ENCODE measurements around the gene NALCN. TPM values are rescaled to one million over a fixed set of nuclear protein-coding genes. Genes with fewer than 3 reads are reported as not detected.

The NALCN gene
- total RNA-seq, 1 donor from 2014 or later = 1.1 TPM

DNA sequence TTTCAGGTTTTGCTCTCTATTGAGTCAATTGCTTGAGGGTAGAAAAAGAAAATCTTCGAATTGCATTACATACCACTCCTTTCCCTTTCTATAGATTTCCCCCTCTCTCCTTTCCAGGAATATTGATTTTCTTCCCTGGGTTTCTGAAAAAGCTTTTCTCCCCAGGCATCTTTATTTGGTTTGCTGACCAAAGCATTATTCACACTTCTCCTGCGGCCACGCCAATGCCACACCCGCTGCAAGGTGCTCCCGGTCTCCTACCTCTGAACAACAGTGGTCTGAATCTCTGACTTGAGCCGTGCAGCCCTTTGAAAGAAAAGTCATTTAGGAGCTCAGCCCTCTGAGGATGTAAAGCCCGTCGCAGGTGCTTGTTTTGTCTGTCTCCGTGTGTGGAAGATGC lies 390.8 kb downstream of the NALCN start:
- H3K36me3 ChIP-seq (ENCODE audit: insufficient read depth, low read length) = no peaks in the 10 kb centered on the region
- H2AFZ ChIP-seq (ENCODE audit: low read depth, low read length) = no peak overlapping the region
- Mint-ChIP-seq H3K9me3 (ENCODE audit: unreplicated experiment) (no peaks in the 10 kb centered on the region), H3K27ac (ENCODE audit: unreplicated experiment) (no peak overlapping the region), H3K36me3 (ENCODE audit: low read depth, unreplicated experiment) (no peaks in the 10 kb centered on the region), H3K4me1 (ENCODE audit: low read depth, unreplicated experiment) (no peaks in the 10 kb centered on the region), H3K27me3 (ENCODE audit: low read depth, unreplicated experiment) (no peaks in the 10 kb centered on the region), H3K4me3 (ENCODE audit: unreplicated experiment) (no peak overlapping the region)
- no peaks in the 10 kb centered on the region for H3K4me1 ChIP-seq (ENCODE audit: insufficient read depth, low read length)
- no peaks in the 10 kb centered on the region for H4K20me1 ChIP-seq (ENCODE audit: insufficient read depth, low read length)
- H3K27ac ChIP-seq (ENCODE audit: low read depth, low read length) = no peak overlapping the region
- H3K27me3 ChIP-seq (ENCODE audit: insufficient read depth, low read length) = no peaks in the 10 kb centered on the region
- DNase-seq (ENCODE audit: low read depth) (no peak), FAIRE-seq (no peak)
- no peaks in the 10 kb centered on the region for H3K79me2 ChIP-seq (ENCODE audit: insufficient read depth, low read length)
- H3K9me3 ChIP-seq (ENCODE audit: insufficient read depth, low read depth, low read length) = no peaks in the 10 kb centered on the region
- no peak overlapping the region for H3K4me3 ChIP-seq (ENCODE audit: insufficient read depth, low read depth, low read length)
- no peak overlapping the region for H3K4me2 ChIP-seq (ENCODE audit: low read length)
- H3K9ac ChIP-seq (ENCODE audit: low read length) = no peak overlapping the region
- TF ChIP-seq, protein P1, sequence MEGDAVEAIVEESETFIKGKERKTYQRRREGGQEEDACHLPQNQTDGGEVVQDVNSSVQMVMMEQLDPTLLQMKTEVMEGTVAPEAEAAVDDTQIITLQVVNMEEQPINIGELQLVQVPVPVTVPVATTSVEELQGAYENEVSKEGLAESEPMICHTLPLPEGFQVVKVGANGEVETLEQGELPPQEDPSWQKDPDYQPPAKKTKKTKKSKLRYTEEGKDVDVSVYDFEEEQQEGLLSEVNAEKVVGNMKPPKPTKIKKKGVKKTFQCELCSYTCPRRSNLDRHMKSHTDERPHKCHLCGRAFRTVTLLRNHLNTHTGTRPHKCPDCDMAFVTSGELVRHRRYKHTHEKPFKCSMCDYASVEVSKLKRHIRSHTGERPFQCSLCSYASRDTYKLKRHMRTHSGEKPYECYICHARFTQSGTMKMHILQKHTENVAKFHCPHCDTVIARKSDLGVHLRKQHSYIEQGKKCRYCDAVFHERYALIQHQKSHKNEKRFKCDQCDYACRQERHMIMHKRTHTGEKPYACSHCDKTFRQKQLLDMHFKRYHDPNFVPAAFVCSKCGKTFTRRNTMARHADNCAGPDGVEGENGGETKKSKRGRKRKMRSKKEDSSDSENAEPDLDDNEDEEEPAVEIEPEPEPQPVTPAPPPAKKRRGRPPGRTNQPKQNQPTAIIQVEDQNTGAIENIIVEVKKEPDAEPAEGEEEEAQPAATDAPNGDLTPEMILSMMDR (IDR thresholded peaks at IDR 0.05; ENCODE audit: insufficient read depth, low read depth, low read length) = no peak
- no peak for TF ChIP-seq EZH2 (IDR thresholded peaks at IDR 0.05; ENCODE audit: insufficient read depth, low read length)

DNA sequence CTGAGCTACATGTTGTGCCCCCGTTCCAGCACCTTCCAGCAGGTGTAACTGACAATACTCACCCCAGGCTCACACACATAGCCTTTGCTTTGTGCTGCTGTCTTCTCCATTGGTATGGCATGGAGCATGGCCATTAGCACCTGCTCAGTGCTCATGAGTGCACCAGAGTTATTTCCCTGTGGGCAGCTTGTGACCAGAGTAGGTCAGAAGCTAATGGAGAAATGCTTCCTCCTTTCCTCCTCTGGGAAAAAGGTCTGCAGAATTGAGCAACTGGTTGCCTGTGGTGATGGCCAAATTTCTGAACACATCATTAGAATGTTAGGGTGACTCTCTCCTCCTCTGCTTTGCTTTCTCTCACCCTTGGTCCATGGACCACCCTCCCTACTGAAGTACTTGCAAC lies 397.2 kb downstream of the NALCN start:
- no peak overlapping the region for H3K27ac Mint-ChIP-seq (ENCODE audit: unreplicated experiment)
- Histone ChIP-seq H3K4me3 (ENCODE audit: insufficient read depth, low read depth, low read length) (no peak overlapping the region), H3K4me1 (ENCODE audit: insufficient read depth, low read length) (peaks cover 12% of the 10 kb centered on the region), H3K9me3 (ENCODE audit: insufficient read depth, low read depth, low read length) (no peaks in the 10 kb centered on the region), H3K27ac (ENCODE audit: low read depth, low read length) (peak overlapping the region; percentile 29), H3K4me2 (ENCODE audit: low read length) (peak overlapping the region; percentile 59), H3K36me3 (ENCODE audit: insufficient read depth, low read length) (no peaks in the 10 kb centered on the region), H3K9ac (ENCODE audit: low read length) (no peak overlapping the region), H4K20me1 (ENCODE audit: insufficient read depth, low read length) (no peaks in the 10 kb centered on the region), H3K27me3 (ENCODE audit: insufficient read depth, low read length) (no peaks in the 10 kb centered on the region), H2AFZ (ENCODE audit: low read depth, low read length) (no peak overlapping the region), H3K79me2 (ENCODE audit: insufficient read depth, low read length) (no peaks in the 10 kb centered on the region)
- H3K9me3 Mint-ChIP-seq (ENCODE audit: unreplicated experiment) = no peaks in the 10 kb centered on the region
- H3K27me3 Mint-ChIP-seq (ENCODE audit: low read depth, unreplicated experiment) = no peaks in the 10 kb centered on the region
- FAIRE-seq = no peak
- H3K4me3 Mint-ChIP-seq (ENCODE audit: unreplicated experiment) = no peak overlapping the region
- TF ChIP-seq, protein P1 (IDR thresholded peaks at IDR 0.05; ENCODE audit: insufficient read depth, low read depth, low read length) = no peak
- TF ChIP-seq EZH2 (IDR thresholded peaks at IDR 0.05; ENCODE audit: insufficient read depth, low read length) = no peak
- peaks cover 6% of the 10 kb centered on the region for H3K4me1 Mint-ChIP-seq (ENCODE audit: low read depth, unreplicated experiment)
- DNase-seq (ENCODE audit: low read depth) = peak; percentile 32
- no peaks in the 10 kb centered on the region for H3K36me3 Mint-ChIP-seq (ENCODE audit: low read depth, unreplicated experiment)

DNA sequence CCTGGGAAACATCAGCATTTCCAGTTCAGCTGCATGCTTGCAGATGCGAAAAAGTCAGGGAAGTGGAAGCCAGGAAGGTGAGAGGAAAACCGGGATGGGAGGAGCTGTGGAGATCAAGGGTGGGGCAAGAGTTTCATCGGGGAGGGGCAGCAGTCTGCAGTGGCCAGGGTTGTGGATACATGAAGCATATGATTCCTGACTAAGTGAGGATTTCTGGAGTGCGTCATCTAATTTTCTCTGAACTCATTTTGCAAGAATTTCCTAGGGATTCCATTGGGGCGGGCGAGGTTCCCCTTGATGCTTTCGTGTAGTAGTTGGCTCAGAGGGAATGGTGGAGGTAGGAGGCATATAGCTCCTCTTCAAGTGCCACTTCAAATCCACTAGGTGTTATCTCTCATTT lies 397.6 kb downstream of the NALCN start:
- Mint-ChIP-seq H3K36me3 (ENCODE audit: low read depth, unreplicated experiment) (no peaks in the 10 kb centered on the region), H3K4me1 (ENCODE audit: low read depth, unreplicated experiment) (peaks cover 6% of the 10 kb centered on the region), H3K27ac (ENCODE audit: unreplicated experiment) (no peak overlapping the region), H3K9me3 (ENCODE audit: unreplicated experiment) (no peaks in the 10 kb centered on the region), H3K4me3 (ENCODE audit: unreplicated experiment) (no peak overlapping the region), H3K27me3 (ENCODE audit: low read depth, unreplicated experiment) (no peaks in the 10 kb centered on the region)
- H3K9ac ChIP-seq (ENCODE audit: low read length) = no peak overlapping the region
- H3K4me1 ChIP-seq (ENCODE audit: insufficient read depth, low read length) = peaks cover 12% of the 10 kb centered on the region
- no peaks in the 10 kb centered on the region for H3K36me3 ChIP-seq (ENCODE audit: insufficient read depth, low read length)
- H3K9me3 ChIP-seq (ENCODE audit: insufficient read depth, low read depth, low read length) = no peaks in the 10 kb centered on the region
- DNase-seq (ENCODE audit: low read depth) (peak; percentile 80), FAIRE-seq (peak; percentile 64)
- peak overlapping the region; percentile 29 for H3K27ac ChIP-seq (ENCODE audit: low read depth, low read length)
- no peaks in the 10 kb centered on the region for H4K20me1 ChIP-seq (ENCODE audit: insufficient read depth, low read length)
- H2AFZ ChIP-seq (ENCODE audit: low read depth, low read length) = no peak overlapping the region
- TF ChIP-seq, protein P1 (IDR thresholded peaks at IDR 0.05; ENCODE audit: insufficient read depth, low read depth, low read length) = no peak
- TF ChIP-seq EZH2 (IDR thresholded peaks at IDR 0.05; ENCODE audit: insufficient read depth, low read length) = no peak
- no peaks in the 10 kb centered on the region for H3K27me3 ChIP-seq (ENCODE audit: insufficient read depth, low read length)
- H3K4me2 ChIP-seq (ENCODE audit: low read length) = peak overlapping the region; percentile 59
- no peak overlapping the region for H3K4me3 ChIP-seq (ENCODE audit: insufficient read depth, low read depth, low read length)
- no peaks in the 10 kb centered on the region for H3K79me2 ChIP-seq (ENCODE audit: insufficient read depth, low read length)

All from astrocyte (in vitro differentiated cells and primary cell).